ENCODE results near the gene HPCAL1. TPM values are rescaled to one million over a fixed set of nuclear protein-coding genes. Genes with fewer than 3 reads are reported as not detected.

HPCAL1 gene
- total and polyA plus RNA-seq, 2 of the 4 experiments (the other 2 are of a cell fraction): 8.2 to 33.7 TPM

DNA sequence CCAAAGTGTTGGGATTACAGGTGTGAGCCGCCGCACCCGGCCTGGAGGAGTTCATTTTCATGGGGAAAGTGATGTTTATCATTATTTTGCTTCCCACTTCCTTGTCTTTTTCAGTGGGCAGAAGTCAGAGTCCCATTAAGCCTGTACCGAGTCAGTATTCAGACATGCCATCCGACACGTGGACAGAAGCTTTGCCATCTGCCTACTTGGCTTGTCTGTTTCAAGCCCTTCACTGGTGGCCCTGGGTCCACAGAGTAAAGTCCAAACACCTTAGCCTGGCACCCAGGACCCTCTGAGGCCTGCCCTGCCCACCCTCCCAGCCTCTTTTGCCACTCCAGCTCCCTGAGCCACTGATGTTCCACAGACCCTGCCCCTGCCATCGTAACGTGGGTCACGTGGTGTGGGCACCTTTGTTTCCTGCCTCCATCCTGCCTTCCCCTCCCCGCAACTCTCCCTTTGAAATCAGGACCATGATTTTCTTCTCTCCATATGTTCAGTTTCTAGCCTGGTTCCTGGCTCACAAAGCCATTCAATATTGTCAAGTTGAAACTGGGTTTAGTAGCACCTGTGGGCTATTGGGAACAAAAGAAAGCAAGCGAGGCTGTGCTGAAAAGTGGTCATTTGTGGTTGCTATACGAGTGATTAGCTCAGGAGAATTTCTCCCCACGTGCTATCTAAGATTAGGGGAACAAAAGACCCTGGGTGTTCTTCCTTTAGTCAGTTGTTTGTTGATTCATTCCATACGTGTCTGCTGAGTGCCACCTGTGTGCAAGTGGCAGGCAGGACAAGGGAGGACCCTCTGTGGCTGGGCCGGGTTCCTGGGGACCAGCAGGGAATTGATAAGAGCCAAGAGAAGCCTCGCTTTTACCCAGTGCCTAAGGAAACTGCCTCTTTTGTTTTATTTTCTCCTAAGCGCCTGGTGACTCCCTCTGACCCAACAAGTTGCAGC is 150.5 kb downstream of the HPCAL1 start:
- TF ChIP-seq, protein P1, sequence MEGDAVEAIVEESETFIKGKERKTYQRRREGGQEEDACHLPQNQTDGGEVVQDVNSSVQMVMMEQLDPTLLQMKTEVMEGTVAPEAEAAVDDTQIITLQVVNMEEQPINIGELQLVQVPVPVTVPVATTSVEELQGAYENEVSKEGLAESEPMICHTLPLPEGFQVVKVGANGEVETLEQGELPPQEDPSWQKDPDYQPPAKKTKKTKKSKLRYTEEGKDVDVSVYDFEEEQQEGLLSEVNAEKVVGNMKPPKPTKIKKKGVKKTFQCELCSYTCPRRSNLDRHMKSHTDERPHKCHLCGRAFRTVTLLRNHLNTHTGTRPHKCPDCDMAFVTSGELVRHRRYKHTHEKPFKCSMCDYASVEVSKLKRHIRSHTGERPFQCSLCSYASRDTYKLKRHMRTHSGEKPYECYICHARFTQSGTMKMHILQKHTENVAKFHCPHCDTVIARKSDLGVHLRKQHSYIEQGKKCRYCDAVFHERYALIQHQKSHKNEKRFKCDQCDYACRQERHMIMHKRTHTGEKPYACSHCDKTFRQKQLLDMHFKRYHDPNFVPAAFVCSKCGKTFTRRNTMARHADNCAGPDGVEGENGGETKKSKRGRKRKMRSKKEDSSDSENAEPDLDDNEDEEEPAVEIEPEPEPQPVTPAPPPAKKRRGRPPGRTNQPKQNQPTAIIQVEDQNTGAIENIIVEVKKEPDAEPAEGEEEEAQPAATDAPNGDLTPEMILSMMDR (conservative IDR thresholded peaks at IDR 0.05; ENCODE audit: low read depth, low read length): no peak
- no peak for TF ChIP-seq MXI1 (IDR thresholded peaks at IDR 0.05; ENCODE audit: borderline replicate concordance, low read depth, low read length)
- no peak for DNase-seq
- 100% methylated on average over 4 of the region's 17 CpGs; no CpG with 5 or more reads in 1 of the 2 experiments for WGBS, 2 experiments (ENCODE audit: extremely low coverage in 2 of 2, insufficient read length in 1 of 2)
- no TSS peak for BruUV-seq (replicated peaks)
- H3K4me2 ChIP-seq (ENCODE audit: low read depth, low read length): no peak overlapping the region
- H3K4ac ChIP-seq (ENCODE audit: low read depth, low read length): no peak overlapping the region
- H3K14ac ChIP-seq (replicated peaks; ENCODE audit: low read depth, low read length): no peak overlapping the region
- in situ Hi-C loops (cut with MboI; ENCODE audit: low sequenced_read_pairs) (no loop called here), dilution Hi-C loops (cut with HindIII; ENCODE audit: low sequenced_read_pairs, unreplicated experiment) (no loop called here), intact Hi-C loops (cut with micrococcal nuclease) (no loop called here)
- H4K5ac ChIP-seq (ENCODE audit: low read depth, low read length): no peak overlapping the region
- H3K18ac ChIP-seq (ENCODE audit: low read depth, low read length): no peak overlapping the region
- no peak overlapping the region for H3K27ac ChIP-seq (ENCODE audit: insufficient read depth, low read length)
- ATAC-seq (ENCODE audit: low read depth): no peak
- H3K9ac ChIP-seq (ENCODE audit: low read depth, low read length): no peak overlapping the region
- peak overlapping the region; percentile 93 for H2AK5ac ChIP-seq (ENCODE audit: low read depth, low read length)
- H4K20me1 ChIP-seq (ENCODE audit: insufficient read depth, low read length): no peaks in the 10 kb centered on the region
- peaks cover 0 to 11% of the 10 kb centered on the region in 2 experiments; a peak in 1 of 4 replicates for H3K79me1 ChIP-seq (ENCODE audit: low read depth in 1 of 2, low read length in 2 of 2)
- no peak overlapping the region for H2AK9ac ChIP-seq (replicated peaks; ENCODE audit: low read depth, low read length, poor library complexity)
- ChIA-PET CTCF (interaction anchor here (0.7 kb wide), 1 partner anchor 290 kb away, joined by 4 read pairs; no protein-coding TSS in a partner anchor), POLR2A (ENCODE audit: unreplicated experiment) (no interaction called here)
- H2AFZ ChIP-seq (replicated peaks; ENCODE audit: low read length, poor library complexity): no peak overlapping the region
- peaks cover 10% of the 10 kb centered on the region for H3K4me1 ChIP-seq (ENCODE audit: control insufficient read depth, insufficient read depth, low read length)
- H3K36me3 ChIP-seq (ENCODE audit: control insufficient read depth, insufficient read depth, low read length): no peaks in the 10 kb centered on the region
- peak overlapping the region; percentile 59; the same call in 1 of the 2 replicates for H2BK20ac ChIP-seq (ENCODE audit: low read depth, low read length)
- H3K9me1 ChIP-seq (ENCODE audit: insufficient read depth, low read length): peaks cover 5% of the 10 kb centered on the region
- peak overlapping the region; percentile 45; the same call in 1 of the 3 replicates for H2BK15ac ChIP-seq (ENCODE audit: low read depth, low read length)
- H3K27me3 ChIP-seq (ENCODE audit: control insufficient read depth, insufficient read depth, low read length): no peaks in the 10 kb centered on the region
- H4K91ac ChIP-seq (ENCODE audit: insufficient read depth, low read depth, low read length): peak overlapping the region; percentile 13; the same call in 1 of the 2 replicates
- H2BK120ac ChIP-seq (ENCODE audit: low read depth, low read length): no peak overlapping the region
- H3K9me3 ChIP-seq (ENCODE audit: control insufficient read depth, insufficient read depth, low read length): no peaks in the 10 kb centered on the region
- H3K23ac ChIP-seq (ENCODE audit: low read depth, low read length): no peak overlapping the region
- H3K56ac ChIP-seq (ENCODE audit: extremely low read depth, insufficient read depth, low read length): no peak overlapping the region
- no peak overlapping the region for H3K4me3 ChIP-seq (ENCODE audit: insufficient read depth, low read depth, low read length)
- H4K8ac ChIP-seq (ENCODE audit: low read depth in 2 of 2, low read length in 2 of 2): no peak overlapping the region
- H2BK5ac ChIP-seq (ENCODE audit: low read depth, low read length, poor library complexity, severe bottlenecking): no peak overlapping the region
